ENCODE results near the gene SHC4. TPM values are rescaled to one million over a fixed set of nuclear protein-coding genes. Genes with fewer than 3 reads are reported as not detected.

SHC4 gene
- total and polyA plus RNA-seq, 9 of the 15 experiments (the other 6 are each of a cell fraction or from before 2014, with no cell fraction given), result 0.43 to 1.2 (median 0.67) TPM

GRCh38 chr15:48810414-48811324, 153.1 kb downstream of the SHC4 start, which contains the start of gene CEP152 (continued):
- TF ChIP-seq BRCA1 (IDR thresholded peaks at IDR 0.05) (no peak), BRCA1 (CRISPR knock-in tag; IDR thresholded peaks at IDR 0.05) (no peak), SMAD3 (CRISPR knock-in tag; conservative IDR thresholded peaks at IDR 0.05) (no peak), NEUROD1 (IDR thresholded peaks at IDR 0.05; ENCODE audit: borderline replicate concordance, low read depth, low read length, partially characterized antibody) (peak; percentile 89), RBM22 (IDR thresholded peaks at IDR 0.05; ENCODE audit: low read depth, low read length, poor library complexity, severe bottlenecking) (peak; percentile 40), JUND (IDR thresholded peaks at IDR 0.05; ENCODE audit: borderline replicate concordance, low read depth, low read length) (peak; percentile 49; the same call in 1 of the 2 replicates), JUND (tag; IDR thresholded peaks at IDR 0.05; ENCODE audit: borderline replicate concordance, low read depth, low read length) (no peak; the same call in 2 of the 3 replicates)

- peaks cover 5 to 8% of the 10 kb centered on the region in 2 experiments; a peak in 4 of 5 replicates for H3K4me1 ChIP-seq (replicated peaks in 1 of 2; ENCODE audit: control insufficient read depth in 2 of 2, insufficient read depth in 2 of 2, low read length in 2 of 2)
- no peaks in the 10 kb centered on the region for H3K9me1 ChIP-seq (ENCODE audit: control insufficient read depth, insufficient read depth, low read length)
- no peaks in the 10 kb centered on the region for H3K27me3 ChIP-seq (ENCODE audit: control insufficient read depth in 2 of 2, insufficient read depth in 2 of 2, low read length in 2 of 2)
- no peak overlapping the region for H3K9ac ChIP-seq (ENCODE audit: insufficient read depth in 1 of 2, low read depth in 2 of 2, low read length in 2 of 2)
- FAIRE-seq (no peak), DNase-seq (ENCODE audit: extremely low read depth in 1 of 4, low spot score in 3 of 4) (no peak), ATAC-seq (no peak)
- H2AFZ ChIP-seq (ENCODE audit: low read depth, low read length), result no peak overlapping the region
- peaks cover 37% of the 10 kb centered on the region for H3K36me3 ChIP-seq (ENCODE audit: control insufficient read depth, insufficient read depth, low read length)
- H3K27ac ChIP-seq (ENCODE audit: extremely low read depth, low read depth, low read length), result no peak overlapping the region
- intact Hi-C loops (cut with micrococcal nuclease) (loop anchor here (10.0 kb wide), 1 partner anchor 301 kb away; no protein-coding TSS in a partner anchor), in situ Hi-C loops (cut with MboI) (loop anchor here (25.0 kb wide), 1 partner anchor 444 kb away; no protein-coding TSS in a partner anchor)
- no peaks in the 10 kb centered on the region for H3K9me3 ChIP-seq (replicated peaks; ENCODE audit: control insufficient read depth, insufficient read depth, low read depth, low read length)
- BruUV-seq (replicated peaks), result no TSS peak
- no peaks in the 10 kb centered on the region for H4K20me1 ChIP-seq (replicated peaks; ENCODE audit: control insufficient read depth, insufficient read depth, low read length)
- ChIA-PET POLR2A (interaction anchor here (0.6 kb wide), 1 partner anchor 245 kb away, joined by 3 read pairs; no protein-coding TSS in a partner anchor), CTCF (ENCODE audit: low intra/inter-chr PET ratio) (no interaction called here)
- H3K79me2 ChIP-seq (ENCODE audit: control insufficient read depth, insufficient read depth, low read length), result peaks cover 90% of the 10 kb centered on the region
- WGBS (ENCODE audit: insufficient coverage, low coverage, missing lambda C conversion rate), result 41% methylated on average over 2 of the region's 2 CpGs
- no peak overlapping the region for H3K4me2 ChIP-seq (ENCODE audit: insufficient read depth, low read length)
- H3K4me3 ChIP-seq, result no peak overlapping the region
- no peak for TF ChIP-seq PURB (CRISPR knock-in tag; IDR thresholded peaks at IDR 0.05; ENCODE audit: low read depth)
- TF ChIP-seq ZSCAN32 (CRISPR knock-in tag; IDR thresholded peaks at IDR 0.05), result no peak
- TF ChIP-seq ATF3 (IDR thresholded peaks at IDR 0.05), result no peak
- TF ChIP-seq ATF3 (CRISPR knock-in tag; conservative IDR thresholded peaks at IDR 0.05), result no peak
- no peak for TF ChIP-seq ARNT (IDR thresholded peaks at IDR 0.05)
Observed at GRCh38 chr15:48806151-48806550, 157.6 kb downstream of the SHC4 start.

Data from K562 (cell line).